Smooth muscle cell (in vitro differentiated cells): ENCODE measurements around the gene EIF5A2. TPM values are rescaled to one million over a fixed set of nuclear protein-coding genes. Genes with fewer than 3 reads are reported as not detected.

ENCODE experiments used
- DNase-seq: peaks from one replicate; lab custom pipeline; 2025; ENCODE audit not compliant: unreplicated experiment; lab: John Stamatoyannopoulos, UW
- H2AFZ ChIP-seq: fragments of 200-600 bp; sonication (generic); 2 replicates; pipeline ENCODE4 v1.6.0; 2016; ENCODE audit warnings: antibody characterized with exemption, low read depth, mild to moderate bottlenecking
- H3F3A ChIP-seq: fragments of 200-600 bp; sonication (generic); 2 replicates; pipeline ENCODE4 v1.6.0; 2017; ENCODE audit warnings: antibody characterized with exemption, low read depth
- H3K27ac ChIP-seq: fragments of 200-600 bp; sonication (generic); 2 replicates; pipeline ENCODE4 v1.5.1; 2016; ENCODE audit warnings: low read depth, mild to moderate bottlenecking
- H3K27me3 ChIP-seq: fragments of 200-600 bp; sonication (generic); 2 replicates; pipeline ENCODE4 v1.6.1; 2016; ENCODE audit warnings: low read depth, mild to moderate bottlenecking
- H3K36me3 ChIP-seq: fragments of 200-600 bp; sonication (generic); 2 replicates; pipeline ENCODE4 v1.5.1; 2016; ENCODE audit warnings: low read depth
- H3K4me1 ChIP-seq: fragments of 200-600 bp; sonication (generic); 2 replicates; pipeline ENCODE4 v1.5.1; 2016; ENCODE audit warnings: low read depth
- H3K4me2 ChIP-seq: fragments of 200-600 bp; sonication (generic); 2 replicates; pipeline ENCODE4 v1.6.0; 2016; ENCODE audit warnings: mild to moderate bottlenecking
- H3K4me3 ChIP-seq: fragments of 200-600 bp; sonication (generic); 2 replicates; pipeline ENCODE4 v1.5.1; 2016; ENCODE audit warnings: mild to moderate bottlenecking
- H3K79me2 ChIP-seq: fragments of 200-600 bp; sonication (generic); 2 replicates; pipeline ENCODE4 v1.6.0; 2016; ENCODE audit warnings: low read depth, mild to moderate bottlenecking
- H3K9ac ChIP-seq: fragments of 200-600 bp; sonication (generic); 2 replicates; pipeline ENCODE4 v1.6.0; 2016; ENCODE audit warnings: low read depth
- H3K9me3 ChIP-seq: fragments of 200-600 bp; sonication (generic); replicated peaks from 2 replicates; pipeline ENCODE4 v1.5.1; 2016; ENCODE audit warnings: low read depth
- H4K20me1 ChIP-seq: fragments of 200-600 bp; sonication (generic); 2 replicates; pipeline ENCODE4 v1.6.0; 2016; ENCODE audit warnings: low read depth
- WGBS: methylation state at CpG from one replicate; pipeline ENCODE4 v1.1.7; 2016; ENCODE audit warnings: low lambda C conversion rate; 5-methylcytosine and 5-hydroxymethylcytosine counted together
- polyA plus RNA-seq: library from polyadenylated mRNA; unstranded; fragments of >200 nt; fragmentation: Nextera tagmentation; extraction: Ambion mirVana; gene quantifications from 2 replicates; pipeline ENCODE4 v1.2.1, GENCODE V29; 2016
- total RNA-seq: library from RNA; depleted of rRNA; stranded (reverse); fragments of >200 nt; gene quantifications from 2 replicates; pipeline ENCODE4 v1.2.3, GENCODE V29; 2014
- TF ChIP-seq, protein P1 (sequence below): fragments of 200-600 bp; sonication (generic); IDR thresholded peaks from 2 replicates; pipeline ENCODE4 v1.5.1; 2017; ENCODE audit warnings: borderline replicate concordance, mild to moderate bottlenecking, antibody characterized with exemption; ENCODE audit not compliant: insufficient read depth, poor library complexity, severe bottlenecking

EIF5A2 gene
- total and polyA plus RNA-seq, 2 experiments from 2014 or later: 5.8 to 6.8 TPM

- 90% methylated on average over 5 of the region's 5 CpGs for WGBS
- Histone ChIP-seq H3F3A (peaks cover under 1% of the 10 kb centered on the region), H3K27me3 (no peaks in the 10 kb centered on the region), H3K9me3 (no peaks in the 10 kb centered on the region), H2AFZ (no peak overlapping the region), H3K79me2 (no peaks in the 10 kb centered on the region), H3K27ac (no peak overlapping the region), H3K36me3 (no peaks in the 10 kb centered on the region), H3K4me1 (no peaks in the 10 kb centered on the region), H4K20me1 (no peaks in the 10 kb centered on the region), H3K9ac (no peak overlapping the region), H3K4me3 (no peak overlapping the region), H3K4me2 (no peak overlapping the region)
- TF ChIP-seq, protein P1, sequence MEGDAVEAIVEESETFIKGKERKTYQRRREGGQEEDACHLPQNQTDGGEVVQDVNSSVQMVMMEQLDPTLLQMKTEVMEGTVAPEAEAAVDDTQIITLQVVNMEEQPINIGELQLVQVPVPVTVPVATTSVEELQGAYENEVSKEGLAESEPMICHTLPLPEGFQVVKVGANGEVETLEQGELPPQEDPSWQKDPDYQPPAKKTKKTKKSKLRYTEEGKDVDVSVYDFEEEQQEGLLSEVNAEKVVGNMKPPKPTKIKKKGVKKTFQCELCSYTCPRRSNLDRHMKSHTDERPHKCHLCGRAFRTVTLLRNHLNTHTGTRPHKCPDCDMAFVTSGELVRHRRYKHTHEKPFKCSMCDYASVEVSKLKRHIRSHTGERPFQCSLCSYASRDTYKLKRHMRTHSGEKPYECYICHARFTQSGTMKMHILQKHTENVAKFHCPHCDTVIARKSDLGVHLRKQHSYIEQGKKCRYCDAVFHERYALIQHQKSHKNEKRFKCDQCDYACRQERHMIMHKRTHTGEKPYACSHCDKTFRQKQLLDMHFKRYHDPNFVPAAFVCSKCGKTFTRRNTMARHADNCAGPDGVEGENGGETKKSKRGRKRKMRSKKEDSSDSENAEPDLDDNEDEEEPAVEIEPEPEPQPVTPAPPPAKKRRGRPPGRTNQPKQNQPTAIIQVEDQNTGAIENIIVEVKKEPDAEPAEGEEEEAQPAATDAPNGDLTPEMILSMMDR: no peak
- no peak for DNase-seq
Observed at GRCh38 chr3:170914212-170914611, 5.8 kb upstream of the EIF5A2 start.

DNA sequence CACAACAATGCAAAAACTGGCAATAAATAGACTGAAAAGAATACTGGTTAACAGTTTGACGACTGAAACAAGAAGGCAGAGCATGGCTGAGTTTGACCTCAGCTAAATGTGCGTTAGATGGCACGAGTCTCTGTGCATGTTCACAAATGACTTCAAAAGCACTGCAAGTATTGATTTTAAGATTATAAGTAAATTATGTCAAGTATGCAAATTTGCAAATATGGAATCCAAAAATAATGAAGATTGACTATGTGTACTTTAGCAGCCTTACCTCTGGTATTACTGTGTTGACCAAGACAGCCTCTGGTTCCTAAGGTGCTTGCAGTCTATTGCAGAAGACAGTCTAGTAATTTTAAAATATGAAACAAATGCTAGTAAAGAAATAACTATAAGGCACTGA lies 2.6 kb upstream of the EIF5A2 start:
- Histone ChIP-seq H3K4me2 (no peak overlapping the region), H3K27ac (no peak overlapping the region), H3K9me3 (no peaks in the 10 kb centered on the region), H2AFZ (no peak overlapping the region), H3K27me3 (no peaks in the 10 kb centered on the region), H3K36me3 (no peaks in the 10 kb centered on the region), H3K4me3 (no peak overlapping the region), H3F3A (peaks cover 7% of the 10 kb centered on the region), H3K4me1 (peaks cover 7% of the 10 kb centered on the region), H3K9ac (no peak overlapping the region), H4K20me1 (no peaks in the 10 kb centered on the region), H3K79me2 (peaks cover 3% of the 10 kb centered on the region)
- DNase-seq: no peak
- WGBS: 95% methylated on average over 3 of the region's 3 CpGs
- TF ChIP-seq, protein P1: no peak

GRCh38 chr3:170910542-170910941 lies 2.1 kb upstream of the EIF5A2 start:
- no peak overlapping the region for H2AFZ ChIP-seq

More at GRCh38 chr3:170910542-170910941, 2.1 kb upstream of the EIF5A2 start:
- no peak overlapping the region for H3K9ac ChIP-seq
- no peaks in the 10 kb centered on the region for H3K9me3 ChIP-seq
- H3K4me1 ChIP-seq: peaks cover 7% of the 10 kb centered on the region
- no peak overlapping the region for H3K27ac ChIP-seq
- H4K20me1 ChIP-seq: no peaks in the 10 kb centered on the region
- no peak for DNase-seq
- no peak overlapping the region for H3K4me2 ChIP-seq
- no peak overlapping the region for H3K4me3 ChIP-seq
- H3F3A ChIP-seq: peaks cover 7% of the 10 kb centered on the region
- no peaks in the 10 kb centered on the region for H3K27me3 ChIP-seq
- H3K79me2 ChIP-seq: peaks cover 6% of the 10 kb centered on the region
- TF ChIP-seq, protein P1: no peak
- no peaks in the 10 kb centered on the region for H3K36me3 ChIP-seq
